GM06990 (cell line): Measurements from ENCODE around the gene PAQR7.
A peak's percentile ranks its signal among the peaks of the same experiment; 100 is the strongest.

ENCODE experiments used
- DNase-seq: peaks from one replicate; pipeline ENCODE4 v3.0.0-alpha.2; 2011; ENCODE audit not compliant: insufficient read length; ENCODE audit errors: extremely low read depth
- H3K27me3 ChIP-seq: replicated peaks from 2 replicates; pipeline ENCODE4 v1.6.0; 2011; ENCODE audit warnings: low read length; ENCODE audit not compliant: control insufficient read depth, insufficient read depth
- H3K36me3 ChIP-seq: 2 replicates; pipeline ENCODE4 v1.5.1; 2011; ENCODE audit warnings: low read length; ENCODE audit not compliant: control insufficient read depth, insufficient read depth
- H3K4me3 ChIP-seq: replicated peaks from 2 replicates; pipeline ENCODE4 v1.5.1; 2011; ENCODE audit warnings: low read depth, mild to moderate bottlenecking, control low read depth, low read length
- CTCF ChIP-seq: IDR thresholded peaks from 2 replicates; pipeline ENCODE4 v1.5.1; 2011; ENCODE audit warnings: low read length, control low read depth, mild to moderate bottlenecking, inconsistent platforms; ENCODE audit not compliant: insufficient read depth, poor library complexity, severe bottlenecking

Gene PAQR7

GRCh38 chr1:25861316-25862286 lies 13.9 kb downstream of the PAQR7 start:
- Histone ChIP-seq H3K36me3 (no peaks in the 10 kb centered on the region; the same call in none of the 2 replicates), H3K27me3 (no peaks in the 10 kb centered on the region), H3K4me3 (no peak overlapping the region)
- DNase-seq, result no peak
- no peak for TF ChIP-seq CTCF

GRCh38 chr1:25858906-25859789 lies 16.4 kb downstream of the PAQR7 start, which contains the start of gene AUNIP:
Gene AUNIP, minus strand, starts transcription at chr1:25859457. Its CDS starts 100 bp downstream, at chr1:25859357.
- H3K4me3 ChIP-seq, result peak within 1 kb of the TSS; percentile 91
- DNase-seq, result peak; percentile 94
- H3K36me3 ChIP-seq, result no peaks in the 10 kb centered on the region; the same call in none of the 2 replicates
- no peaks in the 10 kb centered on the region for H3K27me3 ChIP-seq
- no peak for TF ChIP-seq CTCF

GRCh38 chr1:25858494-25858893 lies 17.0 kb downstream of the PAQR7 start:
- no peak for DNase-seq
- TF ChIP-seq CTCF, result no peak
- no peaks in the 10 kb centered on the region for H3K27me3 ChIP-seq
- peak overlapping the region; percentile 91 for H3K4me3 ChIP-seq
- no peaks in the 10 kb centered on the region; the same call in none of the 2 replicates for H3K36me3 ChIP-seq

GRCh38 chr1:25856856-25857255 lies 18.7 kb downstream of the PAQR7 start:
- Histone ChIP-seq H3K36me3 (no peaks in the 10 kb centered on the region), H3K27me3 (no peaks in the 10 kb centered on the region), H3K4me3 (no peak overlapping the region)
- no peak for TF ChIP-seq CTCF
- no peak for DNase-seq

- H3K36me3 ChIP-seq, result no peaks in the 10 kb centered on the region
- no peaks in the 10 kb centered on the region for H3K27me3 ChIP-seq
- no peak overlapping the region for H3K4me3 ChIP-seq
- TF ChIP-seq CTCF, result no peak
- DNase-seq, result no peak
Measured at GRCh38 chr1:25854554-25854953, 21.0 kb downstream of the PAQR7 start.
